Measurements from ENCODE around the gene RTKN2.

GRCh38 chr10:62317257-62317656 is 48.6 kb upstream of the RTKN2 start:
- TF ChIP-seq POLR2A (IDR thresholded peaks at IDR 0.05) (no peak), CTCF (IDR thresholded peaks at IDR 0.05) (no peak)
